Measurements from ENCODE around the gene AKAP1. TPM values are rescaled to one million over a fixed set of nuclear protein-coding genes. Genes with fewer than 3 reads are reported as not detected.

Gene AKAP1
- total and polyA plus RNA-seq, 9 donors, result 49.6 to 83.4 (median 66.8) TPM

DNA sequence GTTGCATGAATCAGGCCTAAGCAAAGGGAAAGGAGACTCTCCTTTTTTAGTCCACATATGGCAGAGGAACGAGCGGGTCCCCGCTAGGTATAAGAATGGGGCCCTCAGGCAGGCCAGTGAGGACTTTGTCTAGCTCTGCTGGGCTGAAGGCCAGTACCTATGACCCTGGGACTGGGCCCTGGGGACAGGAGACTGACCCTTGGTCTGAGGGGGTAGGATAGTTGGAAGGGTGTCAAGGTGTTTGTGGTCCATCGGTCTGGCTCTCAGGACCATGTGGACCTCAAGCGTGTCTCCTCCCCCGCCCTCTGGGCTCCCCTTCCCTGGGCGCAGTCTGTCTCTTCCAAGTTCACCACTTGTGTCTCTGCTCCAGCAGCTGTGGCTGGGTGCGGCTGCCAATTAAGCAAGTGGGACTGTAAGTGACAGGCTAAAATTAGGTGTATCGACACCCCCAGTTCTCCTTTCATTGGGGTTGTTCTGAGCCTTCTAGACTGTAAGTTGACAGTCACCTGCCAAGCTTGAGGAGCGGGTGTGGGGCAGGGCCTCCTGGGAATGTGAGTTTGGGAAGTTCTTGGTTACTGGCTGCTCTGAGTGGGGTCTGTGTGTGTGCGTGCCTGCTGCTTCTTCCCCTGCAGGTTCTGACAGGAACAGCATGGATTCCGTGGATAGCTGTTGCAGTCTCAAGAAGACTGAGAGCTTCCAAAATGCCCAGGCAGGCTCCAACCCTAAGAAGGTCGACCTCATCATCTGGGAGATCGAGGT is 24.5 kb downstream of the AKAP1 start:
- peaks cover 38% of the 10 kb centered on the region for H3K36me3 ChIP-seq (ENCODE audit: control insufficient read depth, insufficient read depth, low read length)
- H3K4me3 ChIP-seq (ENCODE audit: low read length), result no peak overlapping the region
- no peaks in the 10 kb centered on the region for H3K9me3 ChIP-seq (replicated peaks; ENCODE audit: control insufficient read depth, low read depth, low read length)
- DNase-seq, result peak; percentile 88
- no peaks in the 10 kb centered on the region for H3K27me3 ChIP-seq (ENCODE audit: control insufficient read depth, insufficient read depth, low read length)
- peak overlapping the region; percentile 92 for H3K27ac ChIP-seq (ENCODE audit: low read length)
- 24% methylated on average over 7 of the region's 14 CpGs for WGBS (ENCODE audit: insufficient coverage)
- peaks cover 69% of the 10 kb centered on the region for H3K4me1 ChIP-seq (ENCODE audit: control insufficient read depth, insufficient read depth, low read length)

DNA sequence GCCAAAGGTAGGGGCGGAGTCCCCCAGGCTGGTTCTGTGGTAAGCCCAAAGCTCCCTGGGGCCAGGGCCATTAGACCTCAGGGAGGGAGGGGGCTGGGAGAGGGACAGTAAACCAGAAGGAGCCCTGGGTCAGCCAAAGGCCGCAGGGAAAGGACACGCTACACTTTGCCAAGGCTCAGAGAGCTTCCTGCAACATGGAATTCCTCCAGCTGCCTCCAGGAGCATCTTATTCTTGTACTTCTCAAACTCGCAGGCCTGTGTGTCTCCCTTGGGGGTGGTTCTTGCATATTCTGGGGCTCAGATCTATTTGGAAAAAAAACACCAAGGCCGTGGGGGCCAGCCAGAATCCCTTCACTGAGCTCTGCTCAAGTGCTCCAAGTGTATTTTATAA is 25.1 kb downstream of the AKAP1 start:
- H3K27me3 ChIP-seq (ENCODE audit: control insufficient read depth, insufficient read depth, low read length), result no peaks in the 10 kb centered on the region
- peaks cover 43% of the 10 kb centered on the region for H3K36me3 ChIP-seq (ENCODE audit: control insufficient read depth, insufficient read depth, low read length)
- H3K4me3 ChIP-seq (ENCODE audit: low read length), result peak overlapping the region; percentile 12
- peak; percentile 96 for DNase-seq
- no peaks in the 10 kb centered on the region for H3K9me3 ChIP-seq (replicated peaks; ENCODE audit: control insufficient read depth, low read depth, low read length)
- peaks cover 67% of the 10 kb centered on the region for H3K4me1 ChIP-seq (ENCODE audit: control insufficient read depth, insufficient read depth, low read length)
- peak overlapping the region; percentile 92 for H3K27ac ChIP-seq (ENCODE audit: low read length)
- 50% methylated on average over 2 of the region's 5 CpGs for WGBS (ENCODE audit: insufficient coverage)

DNA sequence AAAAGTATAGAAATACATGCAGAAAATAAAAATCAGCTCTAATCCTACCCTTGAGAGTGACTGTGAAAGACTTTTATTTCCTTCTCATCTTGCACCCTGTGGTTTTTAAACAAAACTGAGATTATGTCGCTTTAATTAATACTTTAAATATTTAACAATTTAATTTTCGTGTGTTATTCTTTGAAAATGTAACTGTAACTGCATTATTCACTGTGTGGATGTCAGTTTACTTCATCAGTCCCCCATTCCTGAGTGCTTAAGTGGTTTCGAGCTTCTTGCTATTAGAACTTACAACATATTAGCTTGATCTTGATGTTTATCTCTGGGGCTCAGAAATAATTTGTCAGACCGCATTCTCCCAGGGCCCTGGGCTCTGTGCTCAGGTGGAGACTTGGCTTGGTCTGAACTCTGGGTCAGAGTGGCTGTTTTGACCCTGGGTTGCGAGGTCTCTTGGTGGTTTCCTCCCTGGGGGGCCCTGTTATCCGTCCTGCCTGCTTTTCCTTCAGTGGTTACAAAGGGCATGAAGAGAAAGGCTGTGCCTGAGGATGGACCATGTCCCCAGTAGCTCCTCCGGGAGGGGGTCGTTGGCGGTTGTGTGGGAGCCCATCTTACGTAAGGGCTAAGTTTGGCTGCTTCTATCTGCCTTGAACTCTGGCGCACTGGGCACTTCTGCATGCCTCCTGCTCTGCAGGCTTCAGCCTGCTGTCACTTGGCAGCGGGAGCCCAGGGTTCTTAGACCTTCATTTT is 25.7 kb downstream of the AKAP1 start:
- DNase-seq, result peak; percentile 39
- Histone ChIP-seq H3K4me1 (ENCODE audit: control insufficient read depth, insufficient read depth, low read length) (peaks cover 61% of the 10 kb centered on the region), H3K27ac (ENCODE audit: low read length) (peak overlapping the region; percentile 92), H3K27me3 (ENCODE audit: control insufficient read depth, insufficient read depth, low read length) (no peaks in the 10 kb centered on the region), H3K9me3 (replicated peaks; ENCODE audit: control insufficient read depth, low read depth, low read length) (no peaks in the 10 kb centered on the region), H3K36me3 (ENCODE audit: control insufficient read depth, insufficient read depth, low read length) (peaks cover 44% of the 10 kb centered on the region), H3K4me3 (ENCODE audit: low read length) (peak overlapping the region; percentile 12)
- 68% methylated on average over 9 of the region's 12 CpGs for WGBS (ENCODE audit: insufficient coverage)

DNA sequence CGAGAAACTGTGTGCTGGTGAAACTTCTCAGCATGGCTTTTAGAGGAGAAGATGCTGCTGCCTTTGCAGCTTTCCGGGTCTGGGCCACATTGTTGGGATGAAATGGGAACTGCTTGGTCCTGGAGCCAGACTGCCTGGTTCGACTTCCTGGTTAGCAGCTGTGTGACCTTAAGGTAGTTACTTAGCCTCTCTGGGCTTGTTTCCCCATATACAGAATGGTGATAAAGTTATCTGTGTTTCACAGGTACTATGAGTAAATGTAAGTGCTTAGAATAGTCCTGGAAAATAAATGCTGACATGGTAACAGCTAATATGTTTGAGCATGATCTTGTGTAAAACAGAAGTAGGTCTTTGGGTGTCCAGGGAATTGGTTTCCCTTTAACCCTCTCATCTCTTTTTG is 26.3 kb downstream of the AKAP1 start:
- no peaks in the 10 kb centered on the region for H3K9me3 ChIP-seq (replicated peaks; ENCODE audit: control insufficient read depth, low read depth, low read length)
- H3K4me1 ChIP-seq (ENCODE audit: control insufficient read depth, insufficient read depth, low read length), result peaks cover 55% of the 10 kb centered on the region
- H3K36me3 ChIP-seq (ENCODE audit: control insufficient read depth, insufficient read depth, low read length), result peaks cover 50% of the 10 kb centered on the region
- DNase-seq, result no peak
- H3K4me3 ChIP-seq (ENCODE audit: low read length), result no peak overlapping the region
- WGBS (ENCODE audit: insufficient coverage), result 90% methylated on average over 2 of the region's 3 CpGs
- no peaks in the 10 kb centered on the region for H3K27me3 ChIP-seq (ENCODE audit: control insufficient read depth, insufficient read depth, low read length)
- peak overlapping the region; percentile 92 for H3K27ac ChIP-seq (ENCODE audit: low read length)

DNA sequence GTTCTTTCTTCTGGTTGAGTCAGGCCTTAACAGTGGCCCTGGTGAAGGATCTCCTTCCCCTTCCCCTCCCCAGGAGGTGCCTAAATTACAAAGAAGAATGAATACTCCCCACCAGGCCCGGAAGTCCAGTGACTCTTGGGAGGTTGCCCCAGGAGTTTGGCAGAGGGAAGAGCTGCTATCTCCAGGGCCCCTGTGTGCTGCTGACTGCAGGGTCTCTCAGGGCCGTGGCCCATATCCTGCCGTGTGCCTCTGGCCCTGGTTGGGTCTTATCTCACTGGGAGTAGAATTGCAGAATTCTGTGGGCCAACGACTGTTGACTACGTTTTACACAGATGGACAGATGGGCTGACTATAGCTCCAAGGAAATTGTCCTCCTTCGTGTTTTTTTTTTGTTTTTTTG is 28.0 kb downstream of the AKAP1 start:
- no peaks in the 10 kb centered on the region for H3K9me3 ChIP-seq (replicated peaks; ENCODE audit: control insufficient read depth, low read depth, low read length)
- no peak overlapping the region for H3K4me3 ChIP-seq (ENCODE audit: low read length)
- peaks cover 58% of the 10 kb centered on the region for H3K36me3 ChIP-seq (ENCODE audit: control insufficient read depth, insufficient read depth, low read length)
- DNase-seq, result no peak
- H3K27me3 ChIP-seq (ENCODE audit: control insufficient read depth, insufficient read depth, low read length), result no peaks in the 10 kb centered on the region
- peaks cover 39% of the 10 kb centered on the region for H3K4me1 ChIP-seq (ENCODE audit: control insufficient read depth, insufficient read depth, low read length)
- no peak overlapping the region for H3K27ac ChIP-seq (ENCODE audit: low read length)
- WGBS (ENCODE audit: insufficient coverage), result 76% methylated on average over 3 of the region's 6 CpGs

DNA sequence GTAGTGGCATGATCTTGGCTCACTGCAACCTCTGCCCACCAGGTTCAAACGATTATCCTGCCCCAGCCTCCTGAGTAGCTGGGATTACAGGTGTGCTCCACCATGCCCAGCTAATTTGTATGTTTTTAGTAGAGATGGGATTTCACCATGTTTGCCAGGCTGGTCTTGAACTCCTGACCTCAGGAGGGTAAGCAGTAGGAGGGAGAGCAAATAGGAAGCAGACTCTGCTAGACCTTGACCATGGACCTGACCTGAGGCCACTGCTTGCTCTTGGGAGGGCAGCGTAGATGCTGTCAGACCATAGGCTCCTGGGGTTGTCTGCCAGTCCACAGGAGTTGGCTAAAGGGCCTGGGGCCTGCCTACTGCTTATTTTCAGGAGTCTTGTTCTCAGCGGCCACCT is 28.6 kb downstream of the AKAP1 start:
- H3K27me3 ChIP-seq (ENCODE audit: control insufficient read depth, insufficient read depth, low read length), result no peaks in the 10 kb centered on the region
- H3K9me3 ChIP-seq (replicated peaks; ENCODE audit: control insufficient read depth, low read depth, low read length), result no peaks in the 10 kb centered on the region
- H3K27ac ChIP-seq (ENCODE audit: low read length), result peak overlapping the region; percentile 13
- DNase-seq, result no peak
- 96% methylated on average over 2 of the region's 3 CpGs for WGBS (ENCODE audit: insufficient coverage)
- H3K4me3 ChIP-seq (ENCODE audit: low read length), result no peak overlapping the region
- H3K36me3 ChIP-seq (ENCODE audit: control insufficient read depth, insufficient read depth, low read length), result peaks cover 65% of the 10 kb centered on the region
- H3K4me1 ChIP-seq (ENCODE audit: control insufficient read depth, insufficient read depth, low read length), result peaks cover 34% of the 10 kb centered on the region

DNA sequence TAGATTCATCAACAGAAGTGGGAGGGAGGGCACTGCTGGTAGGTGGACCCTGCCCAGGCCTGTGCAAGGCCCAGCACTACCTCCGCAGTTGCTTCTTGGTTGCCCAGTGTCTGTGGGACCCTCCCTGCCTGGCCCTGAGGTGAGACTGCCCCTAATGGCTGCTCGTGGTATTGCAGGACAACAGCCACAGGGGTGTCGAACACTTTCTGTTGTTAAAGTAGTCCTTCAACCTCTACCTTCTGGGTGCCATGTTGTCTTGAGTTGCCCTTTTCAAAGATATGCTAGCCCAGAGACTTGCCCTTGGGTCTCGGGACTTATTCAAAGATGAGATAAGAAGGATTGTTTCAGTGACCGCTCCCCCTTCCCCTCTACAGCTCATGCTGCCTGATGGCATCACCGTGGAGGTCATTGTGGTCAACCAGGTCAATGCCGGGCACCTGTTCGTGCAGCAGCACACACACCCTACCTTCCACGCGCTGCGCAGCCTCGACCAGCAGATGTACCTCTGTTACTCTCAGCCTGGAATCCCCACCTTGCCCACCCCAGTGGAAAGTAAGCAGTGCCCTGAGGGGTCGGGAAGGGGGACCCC is 29.1 kb downstream of the AKAP1 start:
- Histone ChIP-seq H3K9me3 (replicated peaks; ENCODE audit: control insufficient read depth, low read depth, low read length) (no peaks in the 10 kb centered on the region), H3K36me3 (ENCODE audit: control insufficient read depth, insufficient read depth, low read length) (peaks cover 70% of the 10 kb centered on the region), H3K27ac (ENCODE audit: low read length) (peak overlapping the region; percentile 13), H3K27me3 (ENCODE audit: control insufficient read depth, insufficient read depth, low read length) (no peaks in the 10 kb centered on the region), H3K4me1 (ENCODE audit: control insufficient read depth, insufficient read depth, low read length) (peaks cover 29% of the 10 kb centered on the region), H3K4me3 (ENCODE audit: low read length) (no peak overlapping the region)
- DNase-seq, result no peak
- 73% methylated on average over 6 of the region's 13 CpGs for WGBS (ENCODE audit: insufficient coverage)

DNA sequence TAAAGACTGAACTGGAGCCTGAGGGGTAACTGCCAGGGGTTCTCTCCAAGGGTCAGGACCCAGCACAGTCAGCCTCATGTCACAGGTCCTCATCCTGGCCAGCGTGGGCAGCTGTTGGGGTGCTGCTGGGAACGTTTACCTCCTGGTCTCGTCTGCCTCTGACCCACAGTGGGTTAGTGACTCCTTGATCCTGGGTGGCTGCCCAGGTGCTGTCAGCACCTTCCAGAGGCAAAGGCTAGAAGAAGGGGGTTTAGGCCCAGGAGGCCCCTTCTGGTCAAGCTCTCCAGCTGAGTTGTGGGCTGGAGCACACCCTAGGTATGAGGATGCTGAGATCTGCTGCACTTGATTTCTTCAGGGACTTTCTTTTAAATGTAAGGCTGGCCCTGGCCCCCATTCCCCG is 30.3 kb downstream of the AKAP1 start:
- 82% methylated on average over 4 of the region's 4 CpGs for WGBS (ENCODE audit: insufficient coverage)
- Histone ChIP-seq H3K27ac (ENCODE audit: low read length) (no peak overlapping the region), H3K4me1 (ENCODE audit: control insufficient read depth, insufficient read depth, low read length) (peaks cover 17% of the 10 kb centered on the region)

DNA sequence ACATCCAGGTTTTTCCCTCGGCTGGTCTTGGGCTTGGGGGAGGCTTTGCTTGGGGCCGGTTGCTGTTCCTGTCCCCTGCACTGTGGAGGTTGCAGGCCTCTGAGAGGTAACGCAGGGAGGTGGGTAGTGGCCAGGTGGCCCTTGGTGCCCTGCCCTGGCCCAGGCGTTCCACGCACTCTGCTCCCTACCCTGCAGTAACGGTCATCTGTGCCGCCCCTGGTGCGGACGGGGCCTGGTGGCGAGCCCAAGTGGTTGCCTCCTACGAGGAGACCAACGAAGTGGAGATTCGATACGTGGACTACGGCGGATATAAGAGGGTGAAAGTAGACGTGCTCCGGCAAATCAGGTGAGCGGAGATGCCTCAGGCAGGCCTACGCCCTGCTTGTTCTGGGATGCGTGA is 30.9 kb downstream of the AKAP1 start:
- H3K27ac ChIP-seq (ENCODE audit: low read length), result no peak overlapping the region
- no peaks in the 10 kb centered on the region for H3K27me3 ChIP-seq (ENCODE audit: control insufficient read depth, insufficient read depth, low read length)
- H3K4me1 ChIP-seq (ENCODE audit: control insufficient read depth, insufficient read depth, low read length), result peaks cover 13% of the 10 kb centered on the region
- no peak for DNase-seq
- H3K36me3 ChIP-seq (ENCODE audit: control insufficient read depth, insufficient read depth, low read length), result peaks cover 84% of the 10 kb centered on the region
- no peaks in the 10 kb centered on the region for H3K9me3 ChIP-seq (replicated peaks; ENCODE audit: control insufficient read depth, low read depth, low read length)
- H3K4me3 ChIP-seq (ENCODE audit: low read length), result no peak overlapping the region
- 94% methylated on average over 20 of the region's 21 CpGs for WGBS (ENCODE audit: insufficient coverage)

More for the DNA sequence above, 30.3 kb downstream of the AKAP1 start:
- DNase-seq, result no peak
- H3K9me3 ChIP-seq (replicated peaks; ENCODE audit: control insufficient read depth, low read depth, low read length), result no peaks in the 10 kb centered on the region
- H3K4me3 ChIP-seq (ENCODE audit: low read length), result no peak overlapping the region
- no peaks in the 10 kb centered on the region for H3K27me3 ChIP-seq (ENCODE audit: control insufficient read depth, insufficient read depth, low read length)
- peaks cover 81% of the 10 kb centered on the region for H3K36me3 ChIP-seq (ENCODE audit: control insufficient read depth, insufficient read depth, low read length)

DNA sequence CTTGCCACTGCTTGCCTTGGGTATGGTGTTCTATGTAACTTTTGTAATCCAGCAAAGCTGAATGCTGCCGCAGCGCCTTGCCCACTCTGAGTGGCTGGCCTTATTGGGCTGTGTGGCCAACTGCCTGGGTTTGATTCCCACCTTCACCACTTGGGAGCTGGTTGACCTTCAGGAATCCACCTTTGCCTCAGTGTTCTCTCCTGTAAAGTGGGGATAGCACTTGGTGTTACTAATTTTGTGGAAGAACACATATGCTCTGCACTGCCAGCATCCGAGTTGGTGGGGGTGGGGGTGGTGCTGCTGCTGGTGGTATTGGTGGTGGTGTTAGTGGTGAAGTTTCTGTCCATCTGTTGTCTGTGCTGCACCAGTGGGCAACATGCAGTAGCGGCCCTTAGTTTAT is 32.8 kb downstream of the AKAP1 start:
- Histone ChIP-seq H3K36me3 (ENCODE audit: control insufficient read depth, insufficient read depth, low read length) (peaks cover 77% of the 10 kb centered on the region), H3K4me3 (ENCODE audit: low read length) (no peak overlapping the region), H3K27ac (ENCODE audit: low read length) (no peak overlapping the region), H3K4me1 (ENCODE audit: control insufficient read depth, insufficient read depth, low read length) (no peaks in the 10 kb centered on the region), H3K9me3 (replicated peaks; ENCODE audit: control insufficient read depth, low read depth, low read length) (no peaks in the 10 kb centered on the region), H3K27me3 (ENCODE audit: control insufficient read depth, insufficient read depth, low read length) (no peaks in the 10 kb centered on the region)
- 100% methylated on average over 4 of the region's 4 CpGs for WGBS (ENCODE audit: insufficient coverage)
- DNase-seq, result no peak
